Stimulated activated memory B cell treated with anti-CD40 and anti-IgM and Interleukin-4, amounts not matched to agents 10 μg/mL and 1 μg/mL and 100 μg/mL, for 72 hours (primary cell): ENCODE measurements around the gene ALDH4A1.
"Not testable (repeated sequence)": the region's sequence is repeated elsewhere in the genome, so short reads cannot be mapped to it uniquely, and the experiment has no call there.

Source experiments
- ATAC-seq: fragments of 150-1000 bp; cut with Tn5 transposase; 2 replicates; pipeline ENCODE4 v1.10.0; 2021
- H3K27ac Mint-ChIP-seq: one replicate; pipeline ENCODE4 v1.8.0; 2022; ENCODE audit warnings: mild to moderate bottlenecking, mixed read lengths
- H3K27me3 Mint-ChIP-seq: one replicate; pipeline ENCODE4 v1.8.0; 2022; ENCODE audit warnings: mixed read lengths
- H3K36me3 Mint-ChIP-seq: one replicate; pipeline ENCODE4 v1.8.0; 2022; ENCODE audit warnings: mixed read lengths
- H3K4me1 Mint-ChIP-seq: one replicate; pipeline ENCODE4 v1.8.0; 2022; ENCODE audit warnings: mixed read lengths
- H3K4me3 Mint-ChIP-seq: one replicate; pipeline ENCODE4 v1.8.0; 2022; ENCODE audit warnings: mild to moderate bottlenecking, moderate library complexity, mixed read lengths
- H3K9me3 Mint-ChIP-seq: one replicate; pipeline ENCODE4 v1.8.0; 2022; ENCODE audit warnings: mixed read lengths

Gene ALDH4A1

GRCh38 chr1:18847723-18848122 is 54.6 kb downstream of the ALDH4A1 start:
- not testable (repeated sequence) for H3K27me3 Mint-ChIP-seq, H3K27ac Mint-ChIP-seq, ATAC-seq, H3K4me3 Mint-ChIP-seq, H3K4me1 Mint-ChIP-seq, H3K36me3 Mint-ChIP-seq, H3K9me3 Mint-ChIP-seq

GRCh38 chr1:18840145-18840544 is 62.2 kb downstream of the ALDH4A1 start:
- H3K27ac Mint-ChIP-seq = no peak overlapping the region
- no peak overlapping the region for H3K4me3 Mint-ChIP-seq
- H3K27me3 Mint-ChIP-seq = peaks cover 42% of the 10 kb centered on the region
- H3K4me1 Mint-ChIP-seq = no peaks in the 10 kb centered on the region
- ATAC-seq = no peak
- H3K9me3 Mint-ChIP-seq = peaks cover 10% of the 10 kb centered on the region
- H3K36me3 Mint-ChIP-seq = no peaks in the 10 kb centered on the region

GRCh38 chr1:18836654-18837053 is 65.7 kb downstream of the ALDH4A1 start:
- Mint-ChIP-seq H3K36me3 (no peaks in the 10 kb centered on the region), H3K4me3 (no peak overlapping the region), H3K27ac (no peak overlapping the region), H3K4me1 (no peaks in the 10 kb centered on the region), H3K27me3 (peaks cover 34% of the 10 kb centered on the region), H3K9me3 (peaks cover 2% of the 10 kb centered on the region)
- no peak for ATAC-seq

GRCh38 chr1:18832319-18832718 is 70.0 kb downstream of the ALDH4A1 start:
- not testable (repeated sequence) for H3K36me3 Mint-ChIP-seq, H3K9me3 Mint-ChIP-seq, H3K4me3 Mint-ChIP-seq, ATAC-seq, H3K27ac Mint-ChIP-seq, H3K4me1 Mint-ChIP-seq
- H3K27me3 Mint-ChIP-seq = peaks cover 13% of the 10 kb centered on the region

- no peak overlapping the region for H3K4me3 Mint-ChIP-seq
- H3K27ac Mint-ChIP-seq = no peak overlapping the region
- ATAC-seq = no peak
- H3K27me3 Mint-ChIP-seq = peaks cover 13% of the 10 kb centered on the region
- H3K4me1 Mint-ChIP-seq = no peaks in the 10 kb centered on the region
- H3K36me3 Mint-ChIP-seq = no peaks in the 10 kb centered on the region
- peaks cover 2% of the 10 kb centered on the region for H3K9me3 Mint-ChIP-seq
These were observed 70.7 kb downstream of the ALDH4A1 start for GRCh38 chr1:18831656-18832055.

DNA sequence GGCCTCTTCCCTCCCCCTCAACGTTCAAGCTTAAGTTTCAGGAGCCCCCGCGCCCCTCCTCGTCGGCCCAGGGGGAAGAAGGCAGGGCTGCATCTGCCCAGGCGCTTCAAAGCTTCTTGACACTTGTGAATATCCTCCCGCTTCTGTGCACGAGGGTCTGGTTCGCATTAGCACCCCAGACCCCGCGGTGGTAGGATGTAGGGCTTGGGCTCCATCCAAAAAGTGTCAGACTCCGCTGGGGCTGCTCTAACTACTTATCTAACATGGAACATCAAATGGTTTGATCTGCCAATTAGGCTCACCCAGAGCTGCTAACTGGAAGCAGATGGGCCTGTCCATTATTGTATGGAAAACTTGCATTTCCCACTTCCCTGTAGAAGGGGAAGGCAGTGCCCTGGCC is 71.8 kb downstream of the ALDH4A1 start:
- ATAC-seq = no peak
- H3K36me3 Mint-ChIP-seq = no peaks in the 10 kb centered on the region
- H3K4me1 Mint-ChIP-seq = no peaks in the 10 kb centered on the region
- no peak overlapping the region for H3K4me3 Mint-ChIP-seq
- H3K27me3 Mint-ChIP-seq = peaks cover 16% of the 10 kb centered on the region
- H3K27ac Mint-ChIP-seq = no peak overlapping the region
- H3K9me3 Mint-ChIP-seq = peaks cover 7% of the 10 kb centered on the region

DNA sequence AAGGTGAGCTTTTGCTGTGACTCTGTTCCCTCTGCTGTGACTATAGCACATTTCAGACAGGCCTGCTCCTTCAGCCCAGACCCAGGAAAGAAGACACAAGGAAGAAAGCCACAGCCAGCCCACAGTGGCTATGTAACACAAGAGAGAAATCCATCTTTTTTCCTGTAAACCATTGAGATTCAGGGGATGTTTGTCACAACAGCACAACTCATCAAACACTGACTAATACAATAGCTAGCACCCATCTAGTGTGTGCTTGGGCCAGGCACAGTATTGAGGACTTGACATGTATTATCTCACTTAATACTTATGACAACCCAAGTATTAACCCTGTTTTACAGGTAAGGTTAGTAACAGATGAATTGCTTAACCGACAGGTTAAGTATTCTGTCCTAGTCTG is 72.7 kb downstream of the ALDH4A1 start:
- peaks cover 11% of the 10 kb centered on the region for H3K9me3 Mint-ChIP-seq
- peaks cover 10% of the 10 kb centered on the region for H3K27me3 Mint-ChIP-seq
- no peaks in the 10 kb centered on the region for H3K4me1 Mint-ChIP-seq
- no peak overlapping the region for H3K4me3 Mint-ChIP-seq
- ATAC-seq = no peak
- H3K27ac Mint-ChIP-seq = no peak overlapping the region
- H3K36me3 Mint-ChIP-seq = no peaks in the 10 kb centered on the region

DNA sequence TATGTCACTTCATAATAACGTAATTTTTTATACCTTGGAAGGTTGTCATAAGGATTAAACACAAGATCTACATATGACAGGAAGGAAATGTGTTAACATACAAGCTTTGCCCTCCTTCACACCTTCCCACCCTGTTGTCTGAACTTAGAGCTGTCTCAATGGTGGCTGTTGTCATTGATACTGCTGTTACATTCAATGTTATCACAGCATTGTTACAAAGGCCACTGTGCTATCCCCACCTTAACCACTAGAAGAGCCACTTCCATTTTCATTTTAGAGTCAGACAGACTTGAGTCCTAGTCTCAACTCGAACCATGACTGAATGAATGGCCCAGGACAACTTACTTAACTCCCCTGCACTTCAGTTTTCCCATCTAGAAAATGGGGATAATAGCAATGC is 74.1 kb downstream of the ALDH4A1 start:
- H3K27ac Mint-ChIP-seq = no peak overlapping the region
- H3K27me3 Mint-ChIP-seq = peaks cover 17% of the 10 kb centered on the region
- peaks cover 15% of the 10 kb centered on the region for H3K9me3 Mint-ChIP-seq
- H3K4me1 Mint-ChIP-seq = no peaks in the 10 kb centered on the region
- ATAC-seq = no peak
- H3K36me3 Mint-ChIP-seq = no peaks in the 10 kb centered on the region
- H3K4me3 Mint-ChIP-seq = no peak overlapping the region

- peaks cover 16% of the 10 kb centered on the region for H3K9me3 Mint-ChIP-seq
- no peak overlapping the region for H3K4me3 Mint-ChIP-seq
- no peak for ATAC-seq
- no peak overlapping the region for H3K27ac Mint-ChIP-seq
- H3K27me3 Mint-ChIP-seq = peaks cover 46% of the 10 kb centered on the region
- H3K36me3 Mint-ChIP-seq = no peaks in the 10 kb centered on the region
- H3K4me1 Mint-ChIP-seq = no peaks in the 10 kb centered on the region
These were observed 78.9 kb downstream of the ALDH4A1 start for GRCh38 chr1:18823438-18823837.
